GM19043 (cell line): ENCODE data around the gene IL20RB.

Experiments used
- ATAC-seq: cut with Tn5 transposase; IDR thresholded peaks from one replicate; pipeline ENCODE4 v1.9.1; 2021; ENCODE audit warnings: low read depth; ENCODE audit not compliant: unreplicated experiment

IL20RB gene

DNA sequence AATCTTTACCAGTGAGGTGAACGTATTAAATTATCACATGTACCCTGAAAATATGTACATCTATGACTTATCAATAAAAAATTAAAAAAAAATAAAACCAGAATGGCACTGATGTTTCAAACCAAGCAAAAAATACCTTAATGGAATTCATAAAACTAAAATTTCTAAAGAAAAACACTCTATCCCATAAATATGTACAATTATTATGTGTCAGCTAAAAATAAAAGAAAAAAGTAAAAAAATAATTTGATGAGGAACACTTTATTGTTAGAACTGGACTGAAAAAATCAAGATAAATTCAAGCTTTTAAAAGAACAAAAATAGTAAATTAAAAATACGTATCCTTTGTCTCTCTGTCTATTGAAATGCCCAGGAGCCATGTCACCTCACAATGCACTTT, 63.1 kb downstream of the IL20RB start:
- no peak for ATAC-seq

DNA sequence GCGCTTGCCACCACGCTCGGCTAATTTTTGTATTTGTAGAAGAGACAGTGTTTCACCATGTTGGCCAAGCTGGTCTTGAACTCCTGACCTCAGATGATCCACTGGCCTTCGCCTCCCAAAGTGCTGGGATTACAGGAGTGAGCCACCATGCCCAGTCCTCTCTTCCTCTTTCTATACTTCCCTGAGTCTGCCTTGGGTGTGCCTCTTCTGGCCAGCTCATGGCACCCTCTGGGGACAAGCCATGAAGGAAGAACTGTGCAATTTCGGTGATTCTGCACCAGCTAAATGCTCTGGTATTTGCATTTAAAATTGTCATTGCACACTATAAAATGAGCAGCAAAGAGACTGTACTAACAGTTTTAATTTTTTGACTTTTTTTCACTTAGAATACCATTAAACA, 66.6 kb downstream of the IL20RB start:
- no peak for ATAC-seq

DNA sequence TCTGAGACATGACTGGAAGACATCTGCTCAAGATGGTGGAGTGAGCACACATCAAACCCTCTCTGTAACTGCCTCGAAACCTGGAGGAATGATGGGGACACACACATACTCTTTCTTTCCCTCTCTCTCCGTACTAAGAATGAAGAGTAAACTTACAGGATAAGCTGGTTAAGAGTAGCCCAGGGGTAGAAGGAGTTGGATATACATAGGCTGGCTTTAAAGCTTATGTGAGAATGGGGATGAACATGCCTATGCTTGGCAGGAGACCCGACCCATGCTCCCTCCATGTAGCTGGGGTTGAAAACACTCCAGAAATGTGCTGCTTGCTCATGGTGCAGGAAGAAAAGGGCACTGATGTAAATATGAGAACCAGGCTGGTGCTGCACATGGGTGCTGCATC, 68.9 kb downstream of the IL20RB start:
- ATAC-seq: no peak

DNA sequence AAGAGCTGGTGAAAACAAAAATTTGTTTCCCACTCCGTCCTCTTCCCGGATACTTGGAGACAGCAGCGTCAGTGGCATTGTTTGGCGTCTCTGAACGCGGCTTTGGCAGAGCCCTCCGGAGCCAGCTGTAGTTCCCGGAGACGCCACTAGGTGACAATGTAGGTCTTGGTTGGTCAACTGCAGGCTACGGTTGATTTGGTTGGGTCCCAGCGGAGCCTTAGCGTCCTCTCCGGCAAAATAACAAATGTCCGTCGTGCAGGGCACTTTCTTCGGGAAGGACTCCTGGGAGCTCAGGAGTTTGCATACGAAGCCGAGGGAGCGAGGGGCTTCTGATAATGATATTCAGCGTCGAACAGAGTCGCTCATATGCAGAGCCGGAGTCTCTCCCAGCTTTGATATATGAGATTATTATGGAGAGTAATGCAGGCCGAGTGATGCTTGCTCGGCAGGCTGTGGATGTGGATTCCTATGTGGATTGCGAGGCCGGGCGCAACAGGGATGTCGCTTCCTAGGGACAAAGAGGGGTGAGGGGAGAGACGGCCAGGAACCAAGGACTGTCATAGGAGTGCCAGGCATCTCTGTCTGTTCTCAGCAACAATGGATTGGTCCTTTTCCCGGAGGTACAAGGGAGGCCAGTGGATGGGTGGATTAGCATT, 74.8 kb downstream of the IL20RB start:
- ATAC-seq: peak; percentile 74

DNA sequence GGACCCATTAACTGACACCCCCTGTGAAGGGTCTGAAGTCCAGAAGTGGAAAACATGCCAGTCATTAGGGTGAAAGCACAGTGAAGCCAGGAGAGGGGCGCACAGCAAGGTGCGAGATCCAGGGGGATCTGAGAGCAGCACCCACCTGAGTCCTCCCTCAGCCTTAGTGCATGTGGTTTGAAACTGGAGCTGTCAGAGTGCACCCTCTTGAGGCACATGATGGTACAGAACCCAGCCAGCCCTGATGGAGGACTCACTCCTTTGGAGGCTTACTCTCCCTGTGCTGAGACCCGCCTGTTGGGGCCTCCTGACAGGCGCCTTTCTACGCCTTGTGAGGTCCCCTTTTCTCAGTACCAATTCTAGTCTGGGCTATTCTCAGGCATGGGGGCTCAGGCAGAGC, 77.8 kb downstream of the IL20RB start:
- no peak for ATAC-seq

DNA sequence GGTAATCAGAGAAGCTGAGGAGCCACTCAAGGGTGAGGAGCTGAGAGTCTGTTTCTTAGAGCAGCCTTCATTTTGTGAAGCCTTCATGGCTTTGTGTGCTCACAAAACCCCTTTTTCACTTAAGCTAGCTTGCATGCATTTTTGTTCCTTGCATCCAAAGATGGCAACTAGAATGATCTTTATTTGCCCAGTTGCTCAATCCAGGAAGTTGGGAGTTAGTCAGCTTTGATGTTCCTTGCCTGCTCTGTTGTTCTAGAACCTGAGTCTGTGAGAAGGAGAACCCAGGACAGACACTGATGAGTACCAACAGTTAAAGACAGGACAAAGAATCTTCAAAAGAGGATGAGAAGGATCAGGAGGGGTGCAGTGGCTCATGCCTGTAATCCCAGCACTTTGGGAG, 81.8 kb downstream of the IL20RB start:
- ATAC-seq: no peak

DNA sequence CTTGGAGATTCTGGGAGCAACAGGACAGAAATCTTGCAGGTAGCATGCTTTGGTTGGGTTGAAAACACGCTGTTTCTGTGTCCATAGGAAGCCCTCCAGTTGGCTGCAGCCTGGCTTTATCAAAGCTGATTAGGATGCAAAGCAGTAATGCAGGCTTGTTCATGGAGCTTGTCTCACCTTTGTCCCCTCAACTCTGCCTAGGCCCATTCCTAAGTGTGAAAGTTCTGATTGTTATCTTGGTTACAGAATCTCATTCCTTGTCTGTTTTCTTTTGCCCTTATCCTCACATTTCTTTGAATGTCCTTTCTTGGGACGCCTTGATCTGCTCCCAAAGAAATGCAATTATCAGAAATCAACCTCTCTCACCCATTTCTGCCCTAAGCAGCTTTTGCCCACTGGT, 83.5 kb downstream of the IL20RB start:
- no peak for ATAC-seq

DNA sequence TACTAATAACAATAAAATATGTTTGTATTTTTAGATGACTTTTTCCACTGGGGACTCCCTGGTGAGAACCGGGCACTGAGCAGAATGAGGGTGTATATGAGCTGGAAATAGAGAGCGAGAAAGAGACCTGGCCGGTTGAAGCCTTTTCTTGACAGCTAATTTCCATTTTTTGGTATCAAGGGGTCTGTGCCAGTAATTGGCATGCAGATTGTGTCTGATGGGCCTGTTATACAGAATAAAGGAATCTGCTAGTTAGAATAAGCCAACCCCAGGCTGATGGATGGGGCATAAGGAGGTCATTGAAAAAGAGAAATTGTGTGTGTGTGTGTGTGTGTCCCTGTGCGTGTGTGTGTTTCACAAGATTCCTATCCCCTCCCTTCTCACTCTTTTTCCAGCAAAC, 83.9 kb downstream of the IL20RB start:
- no peak for ATAC-seq

DNA sequence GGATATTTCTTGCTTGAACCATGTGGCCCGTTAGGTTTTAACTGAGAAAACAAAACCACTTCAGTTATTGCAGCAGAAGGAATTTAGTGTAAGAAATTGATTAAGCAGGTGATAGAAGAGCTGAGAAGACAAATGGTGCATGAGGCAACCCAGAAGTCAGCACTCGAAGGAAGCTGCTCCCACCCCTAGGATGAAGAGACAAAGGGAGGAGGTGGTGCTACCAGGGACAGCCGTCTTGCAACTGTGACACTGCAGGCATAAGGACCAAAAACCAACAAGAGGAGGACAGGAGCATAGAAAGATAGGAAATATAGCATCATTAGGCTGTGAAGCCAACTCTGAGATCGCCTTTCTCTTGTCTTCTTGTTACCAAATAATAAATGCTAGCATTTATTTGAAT, 89.0 kb downstream of the IL20RB start:
- ATAC-seq: no peak

DNA sequence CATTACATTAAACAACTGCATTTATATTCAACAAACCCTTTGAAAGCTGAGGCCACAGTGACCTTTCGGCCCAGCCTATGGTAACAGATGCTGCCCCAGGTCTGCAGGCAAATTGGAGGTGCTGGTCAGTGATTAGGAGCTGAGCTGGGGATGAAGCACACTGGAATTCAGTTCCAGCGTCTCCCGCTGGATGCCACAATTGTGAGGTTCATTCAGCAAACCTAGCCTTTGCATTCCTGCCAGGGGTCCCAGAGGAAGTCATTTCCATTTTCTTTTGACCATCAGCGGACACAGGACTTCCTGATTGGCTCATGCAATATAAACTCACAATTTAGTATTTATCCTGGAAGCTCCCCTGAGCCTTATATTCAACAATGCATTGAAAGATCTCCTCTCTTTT, 89.5 kb downstream of the IL20RB start:
- no peak for ATAC-seq

DNA sequence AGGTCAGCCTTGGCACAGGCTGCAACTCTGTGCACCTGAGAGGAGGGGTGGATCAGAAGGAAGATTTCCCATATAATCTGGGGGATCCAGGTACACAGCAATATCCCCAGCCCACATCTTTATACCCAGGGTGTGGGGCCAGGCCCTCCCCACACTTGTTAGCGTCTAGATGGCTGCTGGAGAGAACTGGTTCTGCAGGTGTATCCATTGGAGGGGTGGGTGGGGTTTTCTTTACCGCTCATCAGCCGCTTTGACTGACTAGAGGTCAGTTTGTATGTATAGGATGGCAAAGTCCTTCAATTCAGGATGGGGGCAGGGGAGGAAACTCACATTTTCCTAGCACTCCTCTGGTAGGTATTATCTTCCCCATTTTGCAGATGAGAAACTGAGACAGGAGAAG, 92.5 kb downstream of the IL20RB start:
- no peak for ATAC-seq

DNA sequence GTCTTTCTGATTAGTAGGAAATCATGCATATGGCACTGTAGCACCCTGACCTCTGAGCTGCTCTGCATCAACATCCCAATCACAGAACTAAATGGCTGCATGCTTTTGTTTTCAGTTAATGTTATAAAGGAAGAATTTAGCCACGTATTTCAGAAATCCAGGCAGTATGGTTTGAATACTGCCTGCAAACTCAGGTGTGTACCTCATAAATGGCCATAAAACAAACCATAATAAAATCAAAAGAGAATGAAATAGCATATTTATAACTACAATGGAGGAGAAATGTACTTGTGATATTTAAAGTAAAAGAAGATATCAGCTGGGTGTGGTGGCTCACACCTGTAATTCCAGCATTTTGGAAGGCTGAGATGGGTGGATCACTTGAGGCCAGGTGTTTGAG, 94.5 kb downstream of the IL20RB start:
- ATAC-seq: no peak
